ENCODE results near the gene VPS4B.
"Not testable (repeated sequence)": the region's sequence is repeated elsewhere in the genome, so short reads cannot be mapped to it uniquely, and the experiment has no call there.

Gene VPS4B

DNA sequence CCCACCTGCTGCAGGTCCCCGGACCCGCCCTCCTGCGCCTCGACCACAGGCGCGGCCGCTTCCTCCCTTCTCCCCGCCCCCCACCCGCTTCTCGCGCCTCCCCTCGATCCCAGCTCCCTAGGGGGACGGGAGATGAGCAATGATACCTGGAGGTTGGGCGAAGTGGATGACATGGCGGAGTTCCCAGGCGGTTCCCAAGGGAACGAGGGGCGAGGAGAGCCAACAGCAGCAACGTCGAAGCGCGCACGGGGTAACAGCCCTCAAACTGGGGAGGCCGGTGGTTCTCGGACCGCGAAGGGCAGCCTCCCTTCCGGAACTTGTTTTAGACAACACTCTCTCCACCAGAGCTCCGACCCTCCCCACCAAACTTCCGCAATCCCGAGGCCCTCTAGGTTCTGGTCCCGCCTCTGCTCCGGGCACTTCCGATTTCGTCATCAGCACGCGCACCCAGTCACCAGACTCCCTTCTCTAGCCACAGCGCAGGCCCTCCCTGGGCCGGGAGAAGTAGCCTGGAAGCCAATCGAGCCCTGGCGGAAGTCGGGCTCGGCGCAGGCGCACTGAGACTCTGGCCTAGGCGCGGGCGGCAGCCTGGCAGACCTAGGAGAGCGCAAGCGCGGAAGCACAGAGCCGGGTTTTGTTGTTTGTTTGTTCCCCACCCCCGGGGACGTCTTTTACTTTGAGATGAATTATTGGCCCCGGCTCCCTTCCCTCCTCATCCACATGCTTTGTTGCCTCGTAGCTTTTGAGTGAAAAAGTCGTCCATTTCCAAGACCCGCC is at the start of gene VPS4B:
VPS4B (minus strand) TSS at position 390 of the 777 bp plus-strand sequence; CDS start at position 173, 217 bp downstream.
- DNase-seq (ENCODE audit: low read depth in 2 of 3, low spot score in 2 of 3) = peak; percentile 95 to 99 (median 98)

DNA sequence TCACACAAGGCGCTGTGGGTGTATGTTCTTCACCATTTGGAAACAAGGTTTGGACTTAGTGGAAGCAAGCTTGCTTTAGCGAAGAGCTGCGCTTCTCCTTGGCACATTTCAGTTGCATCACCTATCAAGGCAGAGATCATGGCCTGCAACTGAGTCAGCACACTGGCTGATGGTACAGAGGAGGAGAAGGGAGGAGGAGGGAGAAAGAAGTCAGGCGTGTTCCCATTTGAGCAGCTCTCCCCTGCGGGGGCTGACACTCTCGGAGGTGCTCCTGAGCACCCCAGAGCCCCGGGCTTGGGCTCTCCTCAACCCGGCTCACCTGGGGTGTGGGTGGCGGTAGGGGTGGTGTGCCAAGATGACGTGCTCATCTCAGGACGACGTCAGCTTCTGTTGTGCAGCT is 48.5 kb upstream of the VPS4B start:
- DNase-seq (ENCODE audit: low read depth in 2 of 3, low spot score in 2 of 3) = no peak

DNA sequence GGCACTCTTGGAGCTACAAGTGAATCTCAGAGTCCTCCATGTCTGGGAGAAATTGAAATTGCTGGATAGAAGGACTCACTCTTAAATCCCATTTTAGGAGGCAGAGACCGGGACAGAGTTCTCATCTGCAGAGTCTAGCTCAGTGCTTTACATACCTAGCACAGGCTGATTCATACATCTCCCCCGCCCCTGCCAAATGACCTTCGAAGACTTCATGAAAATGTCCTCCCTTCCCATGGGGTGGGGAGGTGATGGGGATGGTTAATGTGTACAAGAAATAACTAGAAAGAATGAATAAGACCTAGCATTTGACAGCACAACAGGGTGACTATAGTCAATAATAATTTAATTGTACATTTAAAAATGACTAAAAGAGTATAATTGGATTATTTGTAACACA is 46.3 kb upstream of the VPS4B start:
- no peak for DNase-seq (ENCODE audit: low read depth in 2 of 3, low spot score in 2 of 3)

DNA sequence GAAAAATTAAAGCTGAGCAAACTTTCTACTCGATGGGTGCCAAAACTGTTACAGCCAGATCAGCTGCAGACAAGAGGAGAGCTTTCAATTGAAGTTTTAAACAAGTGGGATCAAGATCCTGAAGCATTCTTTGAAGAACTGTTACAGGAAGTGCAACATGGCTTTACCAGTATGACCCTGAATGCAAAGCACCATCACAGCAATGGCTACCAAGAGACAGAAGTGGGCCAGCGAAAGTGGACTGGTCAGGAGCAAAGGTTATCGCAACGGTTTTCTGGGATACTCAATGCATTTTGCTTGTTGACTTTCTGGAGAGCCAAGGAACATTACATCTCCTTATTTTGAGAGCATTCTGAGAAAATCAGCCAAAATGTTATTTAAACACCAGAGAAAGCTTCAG is 45.4 kb upstream of the VPS4B start:
- no peak for DNase-seq (ENCODE audit: low read depth in 2 of 3, low spot score in 2 of 3)

DNA sequence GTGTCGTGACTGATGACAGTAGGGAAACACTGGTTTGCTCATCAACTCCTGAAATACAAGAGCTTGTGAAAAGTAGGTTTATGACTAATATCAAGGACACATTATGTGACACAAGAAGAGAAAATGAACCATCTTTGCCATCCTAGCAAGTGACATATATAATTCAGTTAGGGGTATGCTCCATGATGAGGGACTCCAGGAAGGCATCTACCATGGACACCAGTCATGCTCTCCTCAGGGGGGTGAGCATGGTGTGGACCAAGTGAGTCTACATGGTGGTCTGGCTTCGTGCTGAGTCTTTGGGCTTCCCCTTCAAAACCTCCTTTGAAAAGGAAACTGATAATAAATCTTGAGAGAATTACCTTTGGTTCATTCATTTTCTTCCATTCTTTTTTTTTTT is 42.8 kb upstream of the VPS4B start:
- DNase-seq (ENCODE audit: low read depth in 2 of 3, low spot score in 2 of 3) = no peak

DNA sequence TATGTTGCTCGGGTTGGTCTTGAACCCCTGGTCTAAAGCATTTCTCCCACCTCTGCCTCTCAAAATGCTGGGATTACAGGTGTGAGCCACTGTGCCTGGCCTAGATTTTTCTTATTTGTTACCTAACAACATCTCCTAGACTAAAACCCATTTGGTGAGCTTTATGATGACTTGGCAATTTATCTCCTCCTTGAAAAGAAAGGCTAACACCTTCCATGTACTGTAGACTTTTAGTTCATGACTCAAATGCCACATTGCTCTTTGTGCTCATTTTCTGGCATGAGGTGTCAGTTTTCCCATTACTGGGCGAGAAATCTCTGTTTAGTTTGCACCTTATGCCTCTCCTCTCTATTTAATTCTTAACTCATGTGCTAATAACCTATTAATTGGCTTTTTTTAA is 42.2 kb upstream of the VPS4B start:
- no peak for DNase-seq (ENCODE audit: low read depth in 2 of 3, low spot score in 2 of 3)

DNA sequence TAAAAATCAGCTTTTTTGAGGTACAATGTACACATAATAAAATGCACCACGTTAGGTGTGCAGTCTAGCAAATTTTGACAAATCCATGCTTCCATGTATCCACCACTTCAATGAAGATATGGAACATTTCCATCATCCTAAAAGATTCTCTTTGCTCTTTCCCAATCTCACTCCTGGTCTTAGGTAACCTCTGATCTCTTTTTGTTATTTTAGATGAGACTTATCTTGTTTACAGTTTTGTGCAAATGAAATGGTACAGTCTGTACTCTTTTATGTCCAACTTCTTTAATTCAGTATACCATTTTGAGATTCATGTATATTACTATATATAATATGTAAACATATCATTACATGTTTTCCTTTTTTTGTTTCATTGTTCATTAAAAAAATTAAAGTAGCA is 38.1 kb upstream of the VPS4B start:
- DNase-seq (ENCODE audit: low read depth in 2 of 3, low spot score in 2 of 3) = no peak

DNA sequence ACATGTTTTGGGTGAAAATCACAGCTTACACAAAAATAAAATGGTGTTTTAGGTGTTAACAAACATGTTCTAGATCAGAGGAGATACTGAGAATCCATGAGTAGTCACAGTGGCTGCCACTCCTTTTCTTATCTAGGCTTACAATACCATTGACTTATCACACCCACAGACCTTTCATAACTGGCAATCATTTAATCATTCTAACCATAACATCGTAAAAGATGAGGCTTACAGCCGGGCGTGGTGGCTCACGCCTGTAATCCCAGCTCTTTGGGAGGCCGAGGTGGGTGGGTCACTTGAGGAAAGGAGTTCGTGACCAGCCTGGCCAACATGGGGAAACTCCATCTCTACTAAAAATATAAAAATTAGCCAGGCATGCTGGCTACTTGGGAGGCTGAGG is 35.7 kb upstream of the VPS4B start:
- no peak for DNase-seq (ENCODE audit: low read depth in 2 of 3, low spot score in 2 of 3)

DNA sequence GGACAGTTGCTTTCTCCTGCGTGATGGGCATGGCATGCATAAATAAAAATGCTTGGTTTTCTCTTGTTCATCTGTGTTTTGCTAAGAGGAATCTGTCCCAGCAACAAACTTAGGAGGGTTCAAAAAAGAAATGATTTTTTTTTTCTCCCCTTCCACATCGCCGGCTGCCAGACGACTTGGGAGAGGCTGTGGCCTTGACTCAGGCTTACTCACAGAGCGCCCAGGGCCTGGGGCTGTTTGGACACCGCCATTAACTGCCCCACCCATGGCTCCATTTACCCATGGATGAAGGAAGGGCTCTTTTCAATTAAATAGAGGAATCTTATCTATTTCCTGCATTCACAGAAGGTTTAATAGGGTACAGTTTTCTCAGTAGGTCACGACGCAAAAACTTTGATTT is 32.2 kb upstream of the VPS4B start:
- no peak for DNase-seq (ENCODE audit: low read depth in 2 of 3, low spot score in 2 of 3)

DNA sequence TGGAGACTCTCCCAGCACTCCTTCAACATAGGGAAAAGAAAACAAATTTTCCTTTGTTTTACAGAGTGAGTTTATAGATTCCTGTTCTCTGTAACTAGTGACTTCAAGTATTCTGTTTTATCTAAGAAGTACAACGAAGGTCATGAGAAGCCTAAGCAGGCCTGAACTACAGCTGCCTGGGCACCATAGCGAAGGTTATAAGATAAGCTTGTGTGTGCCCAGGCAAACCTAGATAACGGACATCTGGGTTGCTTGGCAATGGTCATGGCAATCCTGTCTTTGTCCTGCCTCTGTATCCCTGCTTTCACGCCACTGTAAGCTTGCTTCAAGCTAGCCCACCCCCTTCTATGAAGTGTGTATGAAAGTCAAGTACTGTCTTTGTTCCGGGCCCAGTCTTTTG is 30.5 kb upstream of the VPS4B start:
- not testable (repeated sequence) for DNase-seq (ENCODE audit: low read depth in 2 of 3, low spot score in 2 of 3)

DNA sequence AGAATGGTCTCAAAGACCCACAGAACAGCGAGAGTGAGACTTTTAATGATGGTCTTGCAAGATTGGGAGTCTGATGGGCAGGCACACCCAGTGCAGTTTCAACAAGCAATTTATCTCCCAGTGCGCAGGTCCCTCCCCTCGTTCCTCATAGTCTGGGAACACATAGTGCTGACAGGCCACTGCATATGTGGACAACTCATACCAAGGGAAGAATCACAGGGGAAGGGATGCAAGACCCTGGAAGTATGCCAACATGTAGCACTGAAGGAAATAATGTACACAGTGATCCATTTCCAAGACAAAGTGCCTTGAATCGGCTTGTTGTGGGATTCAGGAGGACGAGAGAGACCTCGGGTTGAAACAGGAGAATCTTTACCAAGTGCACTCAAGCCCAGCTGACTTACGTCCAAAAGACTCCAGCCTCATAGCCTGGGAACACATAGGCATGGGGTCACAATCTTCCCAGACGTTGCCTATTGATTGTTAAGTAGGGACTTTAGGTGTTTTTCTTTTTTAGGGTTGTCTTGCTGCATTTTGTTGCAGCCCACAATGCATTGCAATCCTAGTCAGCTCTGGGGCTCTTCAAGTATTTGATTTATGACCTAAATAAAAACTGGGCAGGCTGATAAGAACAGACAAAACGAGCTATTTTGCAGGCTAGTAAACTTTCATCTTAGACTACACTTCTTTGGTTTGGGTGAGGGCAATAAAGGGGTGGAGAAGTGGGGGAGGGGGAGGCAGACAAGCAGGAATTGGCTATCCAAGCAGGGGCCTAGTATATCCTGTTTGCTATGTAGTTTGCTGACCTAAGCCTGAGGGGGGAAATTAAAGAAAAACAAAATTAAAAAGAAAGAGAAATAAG is 29.8 kb upstream of the VPS4B start:
- no peak for DNase-seq (ENCODE audit: low read depth in 2 of 3, low spot score in 2 of 3)

DNA sequence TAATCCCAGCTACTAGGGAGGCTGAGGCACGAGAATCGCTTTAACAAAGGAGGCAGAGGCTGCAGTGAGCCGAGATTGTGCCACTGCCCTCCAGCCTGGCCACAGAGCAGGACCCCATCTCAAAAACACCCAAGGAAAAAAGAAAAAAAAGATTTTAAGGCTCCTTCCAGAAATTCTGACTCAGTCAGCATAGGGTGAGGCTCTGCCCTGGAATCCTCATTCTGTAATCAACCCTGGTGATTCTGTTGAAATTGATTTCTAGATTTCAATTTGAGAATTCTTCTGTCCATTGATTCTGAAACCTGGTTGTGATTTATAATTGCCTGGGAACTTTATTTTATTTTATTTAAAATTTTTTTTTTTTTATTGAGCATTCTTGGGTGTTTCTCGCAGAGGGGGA is 27.1 kb upstream of the VPS4B start:
- DNase-seq (ENCODE audit: low read depth in 2 of 3, low spot score in 2 of 3) = no peak

DNA sequence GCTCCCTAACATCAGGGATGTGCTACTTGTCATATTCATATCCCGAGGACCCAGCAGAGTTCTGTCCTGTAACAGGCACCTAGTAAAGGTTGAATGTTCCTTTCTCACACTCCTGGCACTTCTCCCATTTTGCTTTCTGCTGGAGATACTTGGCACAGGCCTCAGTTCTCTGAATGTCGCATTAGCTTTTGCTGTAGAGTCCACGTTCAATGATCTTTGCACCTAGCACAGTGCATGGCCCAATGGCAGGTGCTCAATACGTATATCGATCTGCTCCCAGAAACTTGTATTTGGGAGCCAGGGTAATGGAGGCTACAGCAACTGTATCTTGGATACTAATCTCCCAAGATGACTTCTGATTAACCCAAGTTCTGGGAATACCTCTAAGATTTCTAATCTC is 24.8 kb upstream of the VPS4B start:
- no peak for DNase-seq (ENCODE audit: low read depth in 2 of 3, low spot score in 2 of 3)

DNA sequence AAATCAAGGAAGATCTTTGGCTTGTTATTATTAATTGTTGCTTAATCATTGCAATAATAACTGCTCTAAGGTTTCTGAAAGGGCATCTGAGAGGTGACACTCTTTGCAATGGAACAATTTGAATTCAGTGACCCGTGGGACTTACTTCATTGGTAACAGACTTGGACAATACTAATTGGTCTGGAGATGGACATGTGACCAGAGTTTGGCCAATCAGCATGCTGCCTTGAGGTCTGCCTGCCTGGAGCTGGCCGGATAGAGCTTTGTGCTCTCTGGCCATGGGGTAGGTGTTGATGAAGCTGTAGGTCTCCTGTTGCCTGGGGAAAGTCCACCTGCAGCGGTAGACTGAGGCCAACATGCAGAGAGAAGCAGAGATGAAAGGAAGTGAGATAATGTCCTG is 24.0 kb upstream of the VPS4B start:
- no peak for DNase-seq (ENCODE audit: low read depth in 2 of 3, low spot score in 2 of 3)

DNA sequence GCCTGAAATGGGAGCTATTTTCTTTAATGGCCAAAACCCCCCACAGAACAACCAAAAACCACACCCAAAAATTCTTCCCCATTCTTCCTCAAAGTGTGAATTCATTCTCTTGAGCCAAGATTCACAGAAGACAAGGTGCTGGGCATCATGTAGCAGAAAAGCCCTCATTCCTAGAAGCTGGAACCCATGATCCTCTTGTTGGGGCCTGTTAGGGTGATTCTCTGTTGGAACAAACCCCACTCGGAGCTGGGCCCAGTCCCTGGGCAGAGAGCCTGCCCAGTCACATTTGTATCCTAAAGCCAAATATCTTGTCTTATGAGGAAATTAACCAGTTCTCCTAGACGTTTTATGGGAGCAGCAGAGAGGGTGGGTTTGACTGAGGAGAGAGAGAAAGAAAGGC is 22.8 kb upstream of the VPS4B start:
- no peak for DNase-seq (ENCODE audit: low read depth in 2 of 3, low spot score in 2 of 3)

DNA sequence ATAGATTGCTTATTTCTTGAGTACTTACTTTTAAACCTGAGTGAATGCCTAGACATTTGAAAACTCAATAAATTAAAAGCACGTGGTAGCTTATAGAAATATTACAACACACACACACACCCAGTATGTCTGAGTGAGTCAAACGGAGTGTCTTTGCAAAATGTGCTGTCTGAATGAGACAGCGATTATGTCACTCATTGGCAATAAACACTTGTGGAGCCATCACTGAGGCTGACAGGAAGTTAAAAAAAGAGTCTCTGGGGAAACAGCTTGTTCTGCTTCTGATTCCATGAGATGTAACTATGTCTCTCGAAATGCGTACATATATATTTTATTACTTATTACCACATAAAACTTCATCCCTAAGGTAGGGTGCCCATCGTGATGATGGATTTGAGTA is 22.3 kb upstream of the VPS4B start:
- no peak for DNase-seq (ENCODE audit: low read depth in 2 of 3, low spot score in 2 of 3)

DNA sequence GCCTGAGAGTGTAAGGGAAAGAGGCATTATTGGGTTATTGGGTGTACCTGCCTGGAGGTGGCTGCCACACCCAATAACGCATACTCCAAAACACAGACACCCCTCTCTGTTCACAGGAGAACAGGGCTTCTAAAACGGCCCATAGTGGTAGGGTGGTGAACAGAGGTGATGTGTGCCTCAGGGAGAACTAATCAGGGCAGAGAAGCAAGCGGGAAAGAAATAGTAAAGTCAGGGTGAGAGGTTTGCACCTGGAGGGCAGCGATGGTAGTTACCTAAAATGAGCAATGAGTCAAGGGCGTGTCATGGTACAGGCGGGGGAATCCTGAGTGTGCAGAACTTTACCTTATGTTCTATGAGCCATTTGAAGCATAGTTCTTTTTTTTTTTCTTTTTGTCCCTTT is 21.6 kb upstream of the VPS4B start:
- no peak for DNase-seq (ENCODE audit: low read depth in 2 of 3, low spot score in 2 of 3)

DNA sequence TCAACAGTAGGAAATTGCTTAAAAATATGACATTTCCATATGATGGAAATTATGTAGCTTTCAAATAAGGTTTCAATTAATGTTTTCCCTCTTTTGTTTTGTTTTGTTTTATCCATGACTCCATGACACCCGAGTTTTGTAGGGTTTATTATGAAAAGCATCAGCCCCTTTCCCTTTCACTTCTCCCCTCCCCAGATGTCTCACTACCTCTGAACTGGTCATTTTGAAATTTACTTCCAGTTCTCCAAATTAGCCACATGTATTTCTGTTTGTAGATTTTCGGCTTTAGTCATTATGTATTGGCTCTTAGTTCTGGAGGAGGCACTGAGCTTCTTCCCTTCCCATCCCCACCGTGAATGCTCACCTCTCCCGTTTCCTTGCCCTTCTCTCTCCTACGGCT is 18.6 kb upstream of the VPS4B start:
- DNase-seq (ENCODE audit: low read depth in 2 of 3, low spot score in 2 of 3) = no peak

DNA sequence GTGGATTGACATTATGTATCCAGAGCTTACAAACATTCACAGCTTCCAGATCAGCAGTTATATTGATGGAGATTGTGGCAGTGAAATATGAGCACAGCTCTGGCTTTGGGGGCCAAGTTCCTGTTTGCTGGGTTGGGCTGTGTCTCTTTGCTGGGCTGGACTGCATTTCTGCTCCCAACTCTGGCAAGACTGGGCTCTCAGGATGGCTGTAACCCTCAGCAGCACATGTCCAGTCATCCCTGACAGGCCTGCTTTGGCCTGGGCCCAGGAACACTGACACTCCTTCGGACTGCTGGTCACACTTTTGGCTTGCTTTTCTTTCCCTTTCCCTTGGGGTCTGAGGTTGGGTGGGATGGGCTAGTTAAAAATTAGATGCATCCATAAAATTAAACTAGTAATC is 17.9 kb upstream of the VPS4B start:
- DNase-seq (ENCODE audit: low read depth in 2 of 3, low spot score in 2 of 3) = no peak

DNA sequence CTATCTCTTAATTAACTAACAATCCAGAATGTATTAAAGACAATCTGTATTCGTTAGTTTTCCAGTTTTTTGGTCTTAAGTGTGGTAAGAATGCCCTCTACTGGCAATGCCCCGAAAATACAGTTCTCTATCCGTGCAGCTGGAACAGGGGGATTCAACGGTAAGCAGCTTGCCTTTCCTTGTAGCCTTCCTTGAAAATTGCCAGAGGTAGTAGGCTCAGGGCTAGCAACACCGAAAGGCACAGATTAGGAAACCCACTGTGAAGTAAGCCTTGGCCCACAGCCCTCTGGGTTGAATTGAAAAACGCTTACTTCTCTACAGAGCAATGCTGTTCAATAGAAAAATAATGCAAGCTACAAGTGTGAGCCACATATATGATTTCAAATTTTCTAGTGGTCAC is 17.1 kb upstream of the VPS4B start:
- peak in 1 of 3 experiments; percentile 3 for DNase-seq (ENCODE audit: low read depth in 2 of 3, low spot score in 2 of 3)

DNA sequence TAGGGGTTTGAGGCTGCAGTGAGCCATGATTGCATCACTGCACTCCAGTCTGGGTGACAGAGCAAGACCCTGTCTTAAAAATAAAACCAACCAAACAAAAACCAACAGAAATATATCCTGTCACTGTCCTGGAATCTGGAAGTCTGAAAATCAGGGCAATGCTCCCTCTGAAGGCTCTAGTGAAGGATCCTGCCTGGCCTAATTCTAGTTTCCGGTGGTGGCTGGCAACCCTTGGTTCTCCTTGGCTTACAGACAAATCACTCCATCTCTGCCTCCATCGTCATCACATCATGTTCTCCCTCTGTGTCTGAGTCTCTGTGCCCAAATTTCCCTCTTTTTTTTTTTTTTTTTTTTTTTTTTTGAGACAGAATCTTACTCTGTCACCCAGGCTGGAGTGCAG is 15.9 kb upstream of the VPS4B start:
- DNase-seq (ENCODE audit: low read depth in 2 of 3, low spot score in 2 of 3) = no peak

DNA sequence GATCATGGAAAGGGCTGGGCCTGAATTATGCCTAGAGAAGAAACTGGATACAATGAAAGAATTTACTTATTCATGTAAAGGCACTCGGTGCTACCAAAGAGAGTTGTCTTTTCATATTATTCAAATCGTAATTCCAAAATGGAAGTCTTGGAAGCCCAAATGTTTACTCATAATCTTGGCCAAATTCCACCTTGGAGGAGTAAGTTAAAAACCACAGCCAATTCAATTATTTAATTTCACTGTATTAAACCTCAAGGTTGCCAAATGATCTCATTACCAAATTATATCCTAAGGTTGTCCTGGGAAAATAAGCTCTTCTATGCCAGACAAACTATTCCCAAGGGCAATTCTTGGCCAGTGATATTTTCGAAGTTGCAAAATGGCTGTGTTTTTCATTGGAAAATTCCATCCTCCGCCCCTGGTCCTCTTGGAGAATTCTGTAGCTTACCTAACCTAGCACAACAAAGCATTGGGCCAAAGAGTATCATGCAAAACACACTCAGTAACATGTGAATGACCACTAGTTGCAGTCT is 11.1 kb upstream of the VPS4B start:
- no peak for DNase-seq (ENCODE audit: low read depth in 2 of 3, low spot score in 2 of 3)

Data from activated CD8-positive, alpha-beta memory T cell treated with anti-CD3 and anti-CD28 coated beads for 48 hours (primary cell).